ENCODE measurements around the gene URM1.

URM1 gene

GRCh38 chr9:128435611-128436010 is 64.4 kb downstream of the URM1 start:
- DNase-seq, result no peak

GRCh38 chr9:128438343-128439109 is 67.4 kb downstream of the URM1 start:
- DNase-seq, result peak; percentile 90

GRCh38 chr9:128439273-128439672 is 68.1 kb downstream of the URM1 start:
- no peak for DNase-seq
